IgD-negative memory B cell (primary cell): ENCODE measurements around the gene TP53I13. TPM values are rescaled to one million over a fixed set of nuclear protein-coding genes. Genes with fewer than 3 reads are reported as not detected.

Experiments used
- H3K27ac Mint-ChIP-seq, 3 donors: one replicate each; pipeline ENCODE4 v1.8.0; 2020 to 2022; ENCODE audit warnings: mild to moderate bottlenecking in 3 of 3, mixed read lengths in 3 of 3, moderate library complexity in 1 of 3
- H3K27me3 Mint-ChIP-seq: one replicate; pipeline ENCODE4 v1.8.0; 2021; ENCODE audit warnings: mixed read lengths
- H3K36me3 Mint-ChIP-seq: one replicate; pipeline ENCODE4 v1.8.0; 2020; ENCODE audit warnings: mild to moderate bottlenecking, mixed read lengths
- H3K4me1 Mint-ChIP-seq, 3 donors: one replicate each; pipeline ENCODE4 v1.8.0; 2020 to 2022; ENCODE audit warnings: mixed read lengths in 3 of 3, mild to moderate bottlenecking in 1 of 3
- H3K4me3 Mint-ChIP-seq, 4 donors: one replicate each; pipeline ENCODE4 v1.8.0; 2020 to 2022; ENCODE audit warnings: mild to moderate bottlenecking in 4 of 4, mixed read lengths in 4 of 4, moderate library complexity in 3 of 4
- H3K9me3 Mint-ChIP-seq, 3 donors: one replicate each; pipeline ENCODE4 v1.8.0; 2020 to 2021; ENCODE audit warnings: mixed read lengths in 3 of 3, mild to moderate bottlenecking in 1 of 3
- polyA plus RNA-seq: library from polyadenylated mRNA; unstranded; fragments of 300-500 nt; fragmentation: Illumina TruSeq; gene quantifications from one replicate; pipeline ENCODE4 v1.2.3, GENCODE V29; 2021

Gene TP53I13
- polyA plus RNA-seq, 1 donor from 2014 or later, result 29.4 TPM

DNA sequence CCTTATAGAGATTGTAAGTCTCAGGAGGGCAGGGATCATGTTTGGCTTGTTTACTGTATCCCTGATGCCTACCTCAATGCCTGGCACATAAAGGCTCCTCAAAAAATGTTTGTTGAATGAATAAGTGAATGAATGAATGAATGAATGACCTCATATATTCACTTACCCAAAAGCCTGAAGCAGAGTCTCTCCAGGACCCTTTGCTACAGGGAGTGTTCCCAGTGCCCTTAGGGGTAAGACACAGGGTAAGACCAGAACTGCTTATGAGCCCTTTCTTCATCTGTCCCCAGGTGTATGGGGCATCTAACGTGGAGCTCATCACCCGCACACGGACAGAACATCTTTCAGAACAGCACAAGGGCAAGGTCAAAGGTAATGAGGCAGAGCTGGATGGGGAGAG is 41.9 kb downstream of the TP53I13 start:
- Mint-ChIP-seq H3K36me3 (no peaks in the 10 kb centered on the region), H3K4me3 (peak overlapping the region in 1 of 4 donors; percentile 34)

GRCh38 chr17:29611351-29612093 is 43.0 kb downstream of the TP53I13 start:
- Mint-ChIP-seq H3K27me3 (peaks cover 4% of the 10 kb centered on the region), H3K4me1 (peaks cover 5 to 16% (median 10%) of the 10 kb centered on the region in 3 donors), H3K4me3 (peak overlapping the region in 1 of 4 donors; percentile 32), H3K27ac (no peak overlapping the region), H3K9me3 (no peaks in the 10 kb centered on the region), H3K36me3 (no peaks in the 10 kb centered on the region)

More for the DNA sequence above, 41.9 kb downstream of the TP53I13 start:
- peaks cover 3 to 11% (median 7%) of the 10 kb centered on the region in 3 donors for H3K4me1 Mint-ChIP-seq
- no peaks in the 10 kb centered on the region for H3K27me3 Mint-ChIP-seq
- no peaks in the 10 kb centered on the region for H3K9me3 Mint-ChIP-seq
- no peak overlapping the region for H3K27ac Mint-ChIP-seq

DNA sequence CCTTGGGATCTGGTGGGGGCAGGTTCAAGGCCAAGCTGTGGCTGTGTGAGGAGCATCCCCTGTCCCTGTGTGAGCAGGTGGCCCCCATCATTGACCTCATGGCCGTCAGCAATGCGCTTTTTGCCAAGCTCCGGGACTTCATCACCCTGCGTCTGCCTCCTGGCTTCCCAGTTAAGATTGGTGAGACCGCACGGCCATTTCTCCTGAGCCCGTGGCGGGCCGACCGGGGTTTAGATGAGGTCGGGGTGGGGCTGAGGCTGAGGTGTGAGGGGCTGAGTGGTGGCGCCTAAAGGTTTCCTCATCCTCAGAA is 43.5 kb downstream of the TP53I13 start:
- Mint-ChIP-seq H3K4me1 (peaks cover 9 to 20% (median 13%) of the 10 kb centered on the region in 3 donors), H3K27me3 (peaks cover 6% of the 10 kb centered on the region), H3K36me3 (no peaks in the 10 kb centered on the region), H3K9me3 (no peaks in the 10 kb centered on the region), H3K27ac (no peak overlapping the region), H3K4me3 (peak overlapping the region in 2 of 4 donors; percentile 41 to 50)

GRCh38 chr17:29612404-29613280 is 44.1 kb downstream of the TP53I13 start:
- no peak overlapping the region for H3K27ac Mint-ChIP-seq
- peaks cover 6% of the 10 kb centered on the region for H3K27me3 Mint-ChIP-seq
- H3K36me3 Mint-ChIP-seq, result no peaks in the 10 kb centered on the region
- H3K4me1 Mint-ChIP-seq, result peaks cover 13 to 24% (median 14%) of the 10 kb centered on the region in 3 donors
- H3K9me3 Mint-ChIP-seq, result no peaks in the 10 kb centered on the region
- H3K4me3 Mint-ChIP-seq, result peak overlapping the region in 2 of 4 donors; percentile 50 to 63

GRCh38 chr17:29613352-29613837 is 44.9 kb downstream of the TP53I13 start:
- H3K36me3 Mint-ChIP-seq, result no peaks in the 10 kb centered on the region
- H3K27ac Mint-ChIP-seq, result peak overlapping the region in 1 of 3 donors; percentile 14
- no peaks in the 10 kb centered on the region for H3K9me3 Mint-ChIP-seq
- peaks cover 6% of the 10 kb centered on the region for H3K27me3 Mint-ChIP-seq
- peak overlapping the region in 3 of 4 donors; percentile 38 to 87 (median 79) for H3K4me3 Mint-ChIP-seq
- peaks cover 13 to 24% (median 14%) of the 10 kb centered on the region in 3 donors for H3K4me1 Mint-ChIP-seq

DNA sequence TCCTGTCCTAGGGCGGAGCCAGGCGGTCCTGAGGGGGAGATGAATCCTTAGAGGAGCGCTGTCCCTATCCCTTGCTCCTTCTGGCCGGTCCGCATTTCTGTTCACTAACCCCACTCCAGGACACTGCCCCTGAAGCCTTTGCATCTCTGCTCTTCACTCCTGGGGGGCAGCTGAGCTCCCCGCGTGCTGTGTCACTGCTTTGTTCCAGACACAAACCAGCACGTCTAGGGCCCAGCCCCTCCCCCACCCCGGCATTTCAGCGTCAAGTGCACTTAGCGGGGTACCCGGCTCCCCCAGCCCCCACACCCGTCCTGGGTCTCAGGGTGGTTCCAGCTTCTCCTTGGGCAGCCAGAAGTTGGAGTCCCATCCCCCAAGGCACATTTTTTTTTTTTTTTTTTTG is 45.4 kb downstream of the TP53I13 start:
- H3K4me1 Mint-ChIP-seq, result peaks cover 13 to 24% (median 14%) of the 10 kb centered on the region in 3 donors
- H3K36me3 Mint-ChIP-seq, result no peaks in the 10 kb centered on the region
- no peaks in the 10 kb centered on the region for H3K9me3 Mint-ChIP-seq
- H3K27me3 Mint-ChIP-seq, result peaks cover 6% of the 10 kb centered on the region
- peak overlapping the region in 2 of 4 donors; percentile 79 to 87 for H3K4me3 Mint-ChIP-seq
- H3K27ac Mint-ChIP-seq, result peak overlapping the region in 1 of 3 donors; percentile 14

DNA sequence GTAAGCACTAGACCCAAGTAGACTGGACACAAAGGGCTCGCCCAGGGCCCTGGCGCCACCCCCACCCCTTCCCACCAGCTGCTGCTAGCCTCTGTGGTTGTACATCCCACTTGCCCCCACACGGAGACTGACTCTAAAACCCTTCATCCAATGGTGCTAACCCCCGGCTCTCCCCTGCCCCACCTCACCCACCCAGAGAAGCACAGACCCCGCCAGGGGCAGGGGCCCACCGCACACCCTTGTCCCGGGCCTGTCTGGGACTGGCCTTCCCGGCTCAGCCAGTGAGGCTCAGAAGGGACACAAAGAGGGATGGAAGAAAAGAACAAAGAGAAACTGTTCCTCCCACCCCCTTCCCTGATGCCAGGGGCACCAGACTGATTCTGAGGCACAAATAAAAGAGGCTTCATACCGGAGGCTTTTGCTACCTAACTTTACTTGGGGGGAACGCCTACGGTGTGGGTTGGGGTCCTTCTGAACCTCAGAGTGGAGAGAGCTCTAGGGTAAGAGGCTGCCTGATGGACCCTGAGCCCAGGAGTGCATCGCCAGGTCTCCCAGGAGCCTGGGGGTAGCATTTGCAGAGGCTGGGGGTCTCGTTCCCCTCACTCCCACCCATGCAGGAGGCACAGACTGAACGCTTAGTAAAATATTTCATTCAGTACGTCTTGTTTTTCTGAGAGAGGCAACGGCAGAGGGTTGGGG is 46.0 kb downstream of the TP53I13 start:
- peak overlapping the region in 1 of 3 donors; percentile 14 for H3K27ac Mint-ChIP-seq
- H3K4me1 Mint-ChIP-seq, result peaks cover 13 to 24% (median 14%) of the 10 kb centered on the region in 3 donors
- H3K4me3 Mint-ChIP-seq, result peak overlapping the region; percentile 79 to 94 (median 87)
- peaks cover 6% of the 10 kb centered on the region for H3K27me3 Mint-ChIP-seq
- H3K36me3 Mint-ChIP-seq, result no peaks in the 10 kb centered on the region
- H3K9me3 Mint-ChIP-seq, result no peaks in the 10 kb centered on the region

GRCh38 chr17:29615048-29615385 is 46.5 kb downstream of the TP53I13 start:
- Mint-ChIP-seq H3K27me3 (peaks cover 6% of the 10 kb centered on the region), H3K36me3 (no peaks in the 10 kb centered on the region), H3K27ac (peak overlapping the region in 1 of 3 donors; percentile 14), H3K4me3 (peak overlapping the region; percentile 79 to 94 (median 87)), H3K9me3 (no peaks in the 10 kb centered on the region), H3K4me1 (peaks cover 13 to 24% (median 14%) of the 10 kb centered on the region in 3 donors)

GRCh38 chr17:29615492-29616299 is 47.2 kb downstream of the TP53I13 start:
- Mint-ChIP-seq H3K4me1 (peaks cover 13 to 22% (median 14%) of the 10 kb centered on the region in 3 donors), H3K36me3 (no peaks in the 10 kb centered on the region), H3K4me3 (peak overlapping the region; percentile 79 to 94 (median 87)), H3K27ac (peak overlapping the region in 1 of 3 donors; percentile 14), H3K27me3 (peaks cover 6% of the 10 kb centered on the region), H3K9me3 (no peaks in the 10 kb centered on the region)

DNA sequence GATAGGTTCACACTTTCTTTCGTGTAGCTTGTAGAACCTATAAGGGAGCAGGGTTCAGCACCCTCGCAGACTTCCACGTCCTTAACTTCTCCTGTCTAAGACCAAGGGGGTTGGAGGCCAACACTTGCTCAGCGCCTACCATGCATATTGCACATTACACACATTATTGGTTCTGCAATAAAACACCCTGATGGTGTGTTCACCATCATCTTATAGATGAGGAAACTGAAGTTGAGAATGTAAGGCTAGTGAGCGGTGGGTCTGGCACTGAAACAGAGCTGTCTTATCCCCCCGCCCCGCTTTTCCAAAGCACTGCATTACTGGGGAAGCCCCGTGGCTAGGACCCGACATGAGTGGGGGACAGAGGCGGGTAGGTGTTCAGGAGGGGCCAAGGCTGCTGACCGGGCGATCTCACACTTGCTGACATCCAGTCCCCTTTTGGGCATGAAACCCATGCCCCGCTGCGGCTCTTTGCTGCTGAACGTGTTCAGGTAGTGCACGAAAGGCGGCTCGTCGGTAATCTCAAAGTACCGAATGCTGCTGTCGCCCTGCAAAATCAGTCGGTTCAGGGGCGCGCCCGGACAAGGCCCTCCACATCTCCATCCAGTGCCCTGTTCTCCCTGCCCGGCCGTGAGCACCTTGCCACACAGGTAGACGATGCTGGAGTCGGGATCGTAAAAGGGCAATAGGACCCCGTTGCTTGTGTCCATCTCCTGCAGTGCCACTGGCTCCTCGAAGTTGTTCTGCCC is 48.0 kb downstream of the TP53I13 start:
- Mint-ChIP-seq H3K4me1 (peaks cover 13 to 18% (median 14%) of the 10 kb centered on the region in 3 donors), H3K9me3 (no peaks in the 10 kb centered on the region), H3K27me3 (peaks cover 6% of the 10 kb centered on the region), H3K27ac (peak overlapping the region in 2 of 3 donors; percentile 18 to 57), H3K36me3 (no peaks in the 10 kb centered on the region), H3K4me3 (peak overlapping the region; percentile 79 to 94 (median 87))

GRCh38 chr17:29617125-29617480 is 48.6 kb downstream of the TP53I13 start:
- peak overlapping the region in 2 of 3 donors; percentile 18 to 57 for H3K27ac Mint-ChIP-seq
- H3K27me3 Mint-ChIP-seq, result peaks cover 6% of the 10 kb centered on the region
- no peaks in the 10 kb centered on the region for H3K36me3 Mint-ChIP-seq
- no peaks in the 10 kb centered on the region for H3K9me3 Mint-ChIP-seq
- peak overlapping the region; percentile 79 to 94 (median 87) for H3K4me3 Mint-ChIP-seq
- peaks cover 14 to 18% (median 17%) of the 10 kb centered on the region in 3 donors for H3K4me1 Mint-ChIP-seq

DNA sequence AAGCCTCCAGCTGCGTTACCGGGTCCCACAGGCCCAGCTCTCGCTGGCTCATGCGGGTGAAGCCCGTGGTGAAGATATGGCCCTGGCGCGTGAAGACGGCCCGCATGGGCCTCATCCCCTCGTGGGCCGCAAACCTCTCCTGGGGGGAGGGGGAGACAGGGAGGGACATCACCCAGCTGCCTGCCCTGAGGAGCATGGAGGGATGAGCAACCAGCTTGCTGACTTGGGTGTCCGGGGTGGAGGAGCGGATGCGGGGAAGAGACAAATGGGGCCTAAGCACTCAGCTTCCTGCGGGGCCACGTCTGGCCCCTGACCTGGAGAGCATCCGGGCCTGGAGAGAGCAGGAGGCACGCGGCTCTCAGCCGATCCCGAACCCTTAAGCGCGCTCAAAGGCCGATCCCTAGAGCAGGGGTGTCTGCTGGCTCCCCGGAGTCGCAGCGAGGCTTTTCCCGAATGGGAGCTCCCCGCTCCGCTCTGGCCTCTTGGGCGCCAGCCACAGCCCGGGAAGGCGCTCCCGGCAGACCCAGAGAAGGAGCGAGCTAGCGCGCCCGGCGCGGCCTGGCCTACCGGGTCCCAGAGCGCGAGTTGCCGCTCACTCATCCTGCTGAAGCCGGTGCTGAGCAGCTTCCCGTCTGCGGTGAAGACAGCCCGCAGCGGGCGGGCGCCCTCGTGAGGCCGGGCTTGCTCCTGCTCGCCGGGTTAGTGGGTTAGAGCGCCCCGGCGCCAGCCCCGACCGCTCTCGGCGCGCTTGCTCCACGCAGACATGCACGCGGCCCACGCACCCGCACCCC is 49.2 kb downstream of the TP53I13 start:
- H3K9me3 Mint-ChIP-seq, result no peaks in the 10 kb centered on the region
- no peaks in the 10 kb centered on the region for H3K36me3 Mint-ChIP-seq
- peak overlapping the region; percentile 79 to 94 (median 87) for H3K4me3 Mint-ChIP-seq
- H3K4me1 Mint-ChIP-seq, result peaks cover 14 to 18% (median 17%) of the 10 kb centered on the region in 3 donors
- H3K27ac Mint-ChIP-seq, result peak overlapping the region in 1 of 3 donors; percentile 18
- peaks cover 6% of the 10 kb centered on the region for H3K27me3 Mint-ChIP-seq
